Hematopoietic multipotent progenitor cell treated with erythropoietin and hydrocortisone succinate and interleukin-3 and kit ligand, for 17 days (in vitro differentiated cells): ENCODE results near the gene FYB1.

ENCODE experiments used
- DNase-seq: peaks from one replicate; pipeline ENCODE4 v3.0.0-alpha.2; 2015; ENCODE audit warnings: low spot score

Gene FYB1

GRCh38 chr5:39080168-39080567, 139.2 kb downstream of the FYB1 start:
- DNase-seq = no peak

- no peak for DNase-seq
Measured at GRCh38 chr5:39079147-39079546, 140.2 kb downstream of the FYB1 start.

- DNase-seq = peak; percentile 72
Measured at GRCh38 chr5:39076757-39077728, 142.3 kb downstream of the FYB1 start.

GRCh38 chr5:39076101-39076756, 143.1 kb downstream of the FYB1 start:
- no peak for DNase-seq

GRCh38 chr5:39074017-39074814, 145.1 kb downstream of the FYB1 start, which contains the start of gene RICTOR:
Gene RICTOR, minus strand, starts transcription at chr5:39074399. Its CDS starts 22 bp downstream, at chr5:39074377.
- DNase-seq = peak; percentile 89

GRCh38 chr5:39073767-39074016, 145.7 kb downstream of the FYB1 start:
- DNase-seq = no peak

- DNase-seq = peak; percentile 86
Measured at GRCh38 chr5:39072925-39073766, 146.2 kb downstream of the FYB1 start.

- no peak for DNase-seq
Measured at GRCh38 chr5:39068099-39068498, 151.3 kb downstream of the FYB1 start.

GRCh38 chr5:39064450-39064849, 154.9 kb downstream of the FYB1 start:
- no peak for DNase-seq

GRCh38 chr5:39063037-39063436, 156.3 kb downstream of the FYB1 start:
- DNase-seq = no peak

GRCh38 chr5:39062530-39062929, 156.8 kb downstream of the FYB1 start:
- DNase-seq = no peak

- no peak for DNase-seq
Measured at GRCh38 chr5:39062104-39062503, 157.3 kb downstream of the FYB1 start.

GRCh38 chr5:39059064-39059463, 160.3 kb downstream of the FYB1 start:
- DNase-seq = no peak

GRCh38 chr5:39058178-39058921, 161.0 kb downstream of the FYB1 start:
- no peak for DNase-seq

- no peak for DNase-seq
Measured at GRCh38 chr5:39057734-39058133, 161.6 kb downstream of the FYB1 start.

GRCh38 chr5:39055768-39056398, 163.5 kb downstream of the FYB1 start:
- DNase-seq = no peak
